ENCODE measurements around the gene PNMA1. TPM values are rescaled to one million over a fixed set of nuclear protein-coding genes. Genes with fewer than 3 reads are reported as not detected.
"Not testable (repeated sequence)": the region's sequence is repeated elsewhere in the genome, so short reads cannot be mapped to it uniquely, and the experiment has no call there.

Gene PNMA1
- total RNA-seq, 2 experiments from 2014 or later, result 43.2 to 44.7 TPM

- CTCF ChIA-PET, result interaction anchor here (0.9 to 2.2 kb wide), 6 partner anchors 10 to 80 kb away, joined by 3 to 6 read pairs (median 4); no protein-coding TSS in a partner anchor
- POLR2A ChIA-PET, result interaction anchor here (0.6 to 1.8 kb wide), 9 partner anchors 12 to 1620 kb away, joined by 3 to 6 read pairs (median 3); partner anchors contain the start of gene PTGR2
Observed at GRCh38 chr14:73713206-73713802, 880 bp downstream of the PNMA1 start.

GRCh38 chr14:73712540-73713180, 1.5 kb downstream of the PNMA1 start:
- CTCF ChIA-PET, result interaction anchor here (0.9 to 2.4 kb wide), 9 partner anchors 11 to 142 kb away, joined by 3 to 8 read pairs (median 3); no protein-coding TSS in a partner anchor
- POLR2A ChIA-PET, result interaction anchor here (0.6 to 1.8 kb wide), 10 partner anchors 13 to 1621 kb away, joined by 3 to 6 read pairs (median 3); partner anchors contain the start of gene PTGR2

- ChIA-PET POLR2A (interaction anchor here (0.7 to 0.9 kb wide), 2 partner anchors 42 to 103 kb away, joined by 3 read pairs; no protein-coding TSS in a partner anchor), CTCF (interaction anchor here (0.9 to 2.4 kb wide), 4 partner anchors 17 to 142 kb away, joined by 3 to 8 read pairs (median 3); no protein-coding TSS in a partner anchor)
Observed at GRCh38 chr14:73712071-73712506, 2.1 kb downstream of the PNMA1 start.

- CTCF ChIA-PET, result interaction anchor here (0.7 to 2.4 kb wide), 2 partner anchors 19 to 989 kb away, joined by 4 to 8 read pairs; no protein-coding TSS in a partner anchor
- POLR2A ChIA-PET, result no interaction called here
Observed at GRCh38 chr14:73710737-73711136, 3.4 kb downstream of the PNMA1 start.

- CTCF ChIA-PET, result interaction anchor here (0.5 to 2.4 kb wide), 2 partner anchors 19 to 131 kb away, joined by 3 to 8 read pairs; no protein-coding TSS in a partner anchor
- POLR2A ChIA-PET, result no interaction called here
Observed at GRCh38 chr14:73709904-73710469, 4.2 kb downstream of the PNMA1 start.

- CTCF ChIA-PET, POLR2A ChIA-PET: not testable (repeated sequence)
Observed at GRCh38 chr14:73708076-73708475, 6.1 kb downstream of the PNMA1 start.

- ChIA-PET CTCF (no interaction called here), POLR2A (no interaction called here)
Observed at GRCh38 chr14:73700325-73700724, 13.9 kb downstream of the PNMA1 start.

- POLR2A ChIA-PET, result interaction anchor here (0.5 to 1.0 kb wide), 3 partner anchors 90 to 322 kb away, joined by 3 read pairs; partner anchors contain the start of genes BBOF1 and ENTPD5
- CTCF ChIA-PET, result interaction anchor here (1.1 kb wide), 1 partner anchor 51 kb away, joined by 3 read pairs; no protein-coding TSS in a partner anchor
Observed at GRCh38 chr14:73696466-73697400, 17.5 kb downstream of the PNMA1 start.

GRCh38 chr14:73695997-73696396, 18.2 kb downstream of the PNMA1 start:
- CTCF ChIA-PET, result no interaction called here
- POLR2A ChIA-PET, result no interaction called here

- POLR2A ChIA-PET, result interaction anchor here (0.6 kb wide), 1 partner anchor 125 kb away, joined by 3 read pairs; no protein-coding TSS in a partner anchor
- CTCF ChIA-PET, result no interaction called here
Observed at GRCh38 chr14:73695082-73695481, 19.1 kb downstream of the PNMA1 start.

GRCh38 chr14:73694083-73694482, 20.1 kb downstream of the PNMA1 start:
- POLR2A ChIA-PET, result no interaction called here
- CTCF ChIA-PET, result interaction anchor here (0.5 to 1.7 kb wide), 2 partner anchors 20 to 123 kb away, joined by 3 to 6 read pairs; partner anchors contain the start of gene PNMA1

GRCh38 chr14:73686901-73687300, 27.3 kb downstream of the PNMA1 start:
- ChIA-PET POLR2A (no interaction called here), CTCF (interaction anchor here (0.7 kb wide), 1 partner anchor 263 kb away, joined by 3 read pairs; the partner anchor contains the start of genes COQ6 and FAM161B)

GRCh38 chr14:73685328-73685727, 28.9 kb downstream of the PNMA1 start:
- POLR2A ChIA-PET, result no interaction called here
- CTCF ChIA-PET, result no interaction called here

- POLR2A ChIA-PET, result no interaction called here
- CTCF ChIA-PET, result no interaction called here
Observed at GRCh38 chr14:73684627-73685026, 29.6 kb downstream of the PNMA1 start.

- POLR2A ChIA-PET, result no interaction called here
Observed at GRCh38 chr14:73680821-73681220, 33.4 kb downstream of the PNMA1 start.

GRCh38 chr14:73678698-73679097, 35.5 kb downstream of the PNMA1 start:
- ChIA-PET POLR2A (interaction anchor here (0.6 kb wide), 2 partner anchors 271 to 273 kb away, joined by 3 to 4 read pairs; partner anchors contain the start of genes COQ6 and FAM161B), CTCF (interaction anchor here (0.6 to 0.7 kb wide), 2 partner anchors 17 to 140 kb away, joined by 3 read pairs; no protein-coding TSS in a partner anchor)

More at GRCh38 chr14:73680821-73681220, 33.4 kb downstream of the PNMA1 start:
- CTCF ChIA-PET, result no interaction called here

GRCh38 chr14:73674986-73675385, 39.2 kb downstream of the PNMA1 start:
- CTCF ChIA-PET, result no interaction called here
- POLR2A ChIA-PET, result no interaction called here

GRCh38 chr14:73667854-73668253, 46.3 kb downstream of the PNMA1 start:
- POLR2A ChIA-PET, result no interaction called here

GRCh38 chr14:73666583-73666982, 47.6 kb downstream of the PNMA1 start:
- CTCF ChIA-PET, result no interaction called here
- POLR2A ChIA-PET, result no interaction called here

More at GRCh38 chr14:73667854-73668253, 46.3 kb downstream of the PNMA1 start:
- CTCF ChIA-PET, result no interaction called here

Measured in activated CD8-positive, alpha-beta memory T cell treated with anti-CD3 and anti-CD28 coated beads for 36 hours (primary cell).